Panc1 (cell line): ENCODE measurements around the gene IZUMO1. TPM values are rescaled to one million over a fixed set of nuclear protein-coding genes. Genes with fewer than 3 reads are reported as not detected.

ENCODE experiments used
- ATAC-seq: fragments of 200-7000 bp; cut with Tn5 transposase; 2 replicates; pipeline ENCODE4 v1.9.1; 2020; ENCODE audit warnings: mild to moderate bottlenecking, moderate library complexity
- BruUV-seq: library from RNA; stranded (reverse); fragments of 400-500 nt; replicated peaks from 2 replicates; lab custom pipeline; 2021; lab: Mats Ljungman, UMichigan
- CTCF ChIA-PET: fragments of 300-600 bp; sonication (Branson Sonifier 250); formaldehyde crosslinking; loops from one replicate; lab custom pipeline; 2022; ENCODE audit warnings: antibody characterized with exemption; lab: Charles Lee
- POLR2A ChIA-PET: fragments of 300-600 bp; sonication (Branson Sonifier 250); formaldehyde crosslinking; loops from one replicate; lab custom pipeline; 2022; ENCODE audit warnings: antibody characterized with exemption; lab: Charles Lee
- DNase-seq: peaks from one replicate; pipeline ENCODE4 v3.0.0-alpha.2; 2010; ENCODE audit warnings: low read depth, low spot score
- H3K27ac ChIP-seq: 2 replicates; pipeline ENCODE4 v1.5.1; 2011; ENCODE audit warnings: mild to moderate bottlenecking, low read length, inconsistent platforms
- H3K27me3 ChIP-seq: fragments of 200-500 bp; sonication (Bioruptor generic); 2 replicates; pipeline ENCODE4 v1.6.0; 2014; ENCODE audit warnings: low read length, inconsistent platforms; ENCODE audit not compliant: control insufficient read depth, insufficient read depth
- H3K36me3 ChIP-seq: fragments of 200-500 bp; sonication (Bioruptor generic); 2 replicates; pipeline ENCODE4 v1.5.1; 2014; ENCODE audit warnings: inconsistent platforms, mild to moderate bottlenecking, low read length, moderate library complexity; ENCODE audit not compliant: control insufficient read depth, insufficient read depth
- H3K4me1 ChIP-seq: 2 replicates; pipeline ENCODE4 v1.5.1; 2011; ENCODE audit warnings: inconsistent platforms, mild to moderate bottlenecking, low read length, moderate library complexity; ENCODE audit not compliant: control insufficient read depth, insufficient read depth
- H3K4me3 ChIP-seq, 2 experiments: 2 replicates each; pipeline ENCODE4 v1.5.1; 2011 to 2012; ENCODE audit warnings: low read depth in 2 of 2, low read length in 2 of 2, mild to moderate bottlenecking in 2 of 2, inconsistent platforms in 1 of 2, moderate library complexity in 1 of 2
- H3K9me3 ChIP-seq: fragments of 200-500 bp; sonication (Bioruptor generic); 2 replicates; pipeline ENCODE4 v1.5.1; 2014; ENCODE audit warnings: low read depth, mild to moderate bottlenecking, inconsistent platforms, low read length, moderate library complexity; ENCODE audit not compliant: control insufficient read depth, insufficient read depth
- POLR2AphosphoS5 ChIP-seq: IDR thresholded peaks from 2 replicates; pipeline ENCODE4 v1.6.1; 2012; ENCODE audit warnings: mild to moderate bottlenecking, low read depth, low read length, moderate library complexity
- REST ChIP-seq, 2 experiments: IDR thresholded peaks; 2 replicates each; pipeline ENCODE4 v1.6.1; 2011 to 2012; ENCODE audit warnings: low read depth in 2 of 2, control low read depth in 1 of 2, low read length in 1 of 2, mild to moderate bottlenecking in 1 of 2, moderate library complexity in 1 of 2; ENCODE audit not compliant: insufficient read depth in 1 of 2
- SIN3A ChIP-seq: IDR thresholded peaks from 2 replicates; pipeline ENCODE4 v1.6.1; 2012; ENCODE audit warnings: low read depth, mild to moderate bottlenecking, low read length, moderate library complexity, borderline replicate concordance; ENCODE audit not compliant: insufficient read depth
- TCF7L2 ChIP-seq: IDR thresholded peaks from 2 replicates; pipeline ENCODE4 v1.6.1; 2011; ENCODE audit warnings: mild to moderate bottlenecking, low read depth, low read length, inconsistent platforms
- in situ Hi-C: cut with HindIII; loops from 2 replicates; pipeline ENCODE4 v1.10.0; 2016; ENCODE audit warnings: low sequenced_read_pairs, low pct_unique_long_range_greater_than_20kb
- intact Hi-C: fragments of 100-400 bp; cut with micrococcal nuclease; formaldehyde crosslinking; loops from one replicate; pipeline ENCODE4 v1.10.0; 2022; ENCODE audit not compliant: unreplicated experiment
- total RNA-seq: library from RNA; stranded (reverse); gene quantifications from one replicate; pipeline ENCODE4 v1.2.1, GENCODE V29; 2021; ENCODE audit not compliant: unreplicated experiment
- TF ChIP-seq, protein P1 (sequence below): fragments of 450-650 bp; IDR thresholded peaks from 2 replicates; pipeline ENCODE4 v1.5.1; 2017; ENCODE audit warnings: mild to moderate bottlenecking

IZUMO1 gene
- total RNA-seq, 1 experiment from 2014 or later: not detected

DNA sequence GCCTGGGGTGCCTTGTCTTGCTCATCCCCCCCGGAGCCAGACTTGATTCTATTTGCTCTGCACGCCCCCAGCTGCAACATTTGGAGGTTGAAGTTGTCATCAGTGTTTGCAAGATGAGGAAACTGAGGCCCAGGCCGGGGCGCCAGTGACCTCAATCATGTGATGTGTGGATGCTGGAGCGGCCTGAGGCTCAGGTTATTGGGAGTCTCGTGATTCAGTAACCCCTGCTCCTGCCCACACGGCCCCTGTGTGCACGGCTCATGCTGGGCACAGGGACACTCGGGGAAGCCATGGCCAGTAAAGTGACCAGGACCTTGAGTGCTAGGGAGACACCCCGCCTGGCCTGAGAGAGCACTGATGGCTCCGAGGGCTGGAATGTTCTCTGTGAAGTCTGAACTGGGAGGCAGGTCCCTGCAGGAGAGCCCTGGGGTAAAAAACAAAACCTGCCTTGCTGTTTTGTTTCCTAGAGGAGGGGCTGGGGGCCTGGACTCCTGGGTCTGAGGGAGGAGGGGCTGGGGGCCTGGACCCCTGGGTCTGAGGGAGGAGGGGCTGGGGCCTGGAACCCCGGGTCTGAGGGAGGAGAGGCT, 10.5 kb upstream of the IZUMO1 start:
- H3K27ac ChIP-seq: no peak overlapping the region
- in situ Hi-C loops (no loop called here), intact Hi-C loops (no loop called here)
- H3K4me1 ChIP-seq: no peaks in the 10 kb centered on the region; the same call in 1 of the 2 replicates
- ATAC-seq (no peak), DNase-seq (no peak)
- H3K9me3 ChIP-seq: no peaks in the 10 kb centered on the region
- peaks cover 1% of the 10 kb centered on the region; the same call in 1 of the 2 replicates for H3K36me3 ChIP-seq
- no peak overlapping the region for H3K4me3 ChIP-seq
- BruUV-seq: no TSS peak
- TF ChIP-seq SIN3A (no peak), TCF7L2 (no peak)
- no peaks in the 10 kb centered on the region for H3K27me3 ChIP-seq
- ChIA-PET CTCF (no interaction called here), POLR2A (no interaction called here)

GRCh38 chr19:48756686-48757085, 10.0 kb upstream of the IZUMO1 start:
- ATAC-seq (no peak), DNase-seq (no peak)
- TF ChIP-seq TCF7L2: no peak
- BruUV-seq: no TSS peak
- no peak overlapping the region for H3K27ac ChIP-seq
- H3K27me3 ChIP-seq: no peaks in the 10 kb centered on the region
- no peak overlapping the region for H3K4me3 ChIP-seq
- intact Hi-C loops (no loop called here), in situ Hi-C loops (no loop called here)
- peaks cover 5% of the 10 kb centered on the region; the same call in 1 of the 2 replicates for H3K36me3 ChIP-seq
- ChIA-PET POLR2A (no interaction called here), CTCF (no interaction called here)
- no peaks in the 10 kb centered on the region; the same call in 1 of the 2 replicates for H3K4me1 ChIP-seq
- H3K9me3 ChIP-seq: no peaks in the 10 kb centered on the region

- H3K27ac ChIP-seq: no peak overlapping the region
- ChIA-PET CTCF (no interaction called here), POLR2A (no interaction called here)
These were observed 9.5 kb upstream of the IZUMO1 start for GRCh38 chr19:48756212-48756611.

More at GRCh38 chr19:48756212-48756611, 9.5 kb upstream of the IZUMO1 start:
- peaks cover 5% of the 10 kb centered on the region; the same call in 1 of the 2 replicates for H3K36me3 ChIP-seq
- H3K9me3 ChIP-seq: no peaks in the 10 kb centered on the region
- no peaks in the 10 kb centered on the region; the same call in 1 of the 2 replicates for H3K4me1 ChIP-seq
- in situ Hi-C loops (no loop called here), intact Hi-C loops (no loop called here)
- TF ChIP-seq, protein P1, sequence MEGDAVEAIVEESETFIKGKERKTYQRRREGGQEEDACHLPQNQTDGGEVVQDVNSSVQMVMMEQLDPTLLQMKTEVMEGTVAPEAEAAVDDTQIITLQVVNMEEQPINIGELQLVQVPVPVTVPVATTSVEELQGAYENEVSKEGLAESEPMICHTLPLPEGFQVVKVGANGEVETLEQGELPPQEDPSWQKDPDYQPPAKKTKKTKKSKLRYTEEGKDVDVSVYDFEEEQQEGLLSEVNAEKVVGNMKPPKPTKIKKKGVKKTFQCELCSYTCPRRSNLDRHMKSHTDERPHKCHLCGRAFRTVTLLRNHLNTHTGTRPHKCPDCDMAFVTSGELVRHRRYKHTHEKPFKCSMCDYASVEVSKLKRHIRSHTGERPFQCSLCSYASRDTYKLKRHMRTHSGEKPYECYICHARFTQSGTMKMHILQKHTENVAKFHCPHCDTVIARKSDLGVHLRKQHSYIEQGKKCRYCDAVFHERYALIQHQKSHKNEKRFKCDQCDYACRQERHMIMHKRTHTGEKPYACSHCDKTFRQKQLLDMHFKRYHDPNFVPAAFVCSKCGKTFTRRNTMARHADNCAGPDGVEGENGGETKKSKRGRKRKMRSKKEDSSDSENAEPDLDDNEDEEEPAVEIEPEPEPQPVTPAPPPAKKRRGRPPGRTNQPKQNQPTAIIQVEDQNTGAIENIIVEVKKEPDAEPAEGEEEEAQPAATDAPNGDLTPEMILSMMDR: no peak
- TF ChIP-seq REST (IDR thresholded peaks at IDR 0.05; ENCODE audit: insufficient read depth in 1 of 2, low read depth in 2 of 2, low read length in 1 of 2) (no peak), TCF7L2 (no peak), SIN3A (no peak), POLR2AphosphoS5 (no peak)
- ATAC-seq (no peak), DNase-seq (no peak)
- no peak overlapping the region for H3K4me3 ChIP-seq
- no TSS peak for BruUV-seq
- no peaks in the 10 kb centered on the region for H3K27me3 ChIP-seq
